HG03558 (cell line): ENCODE results near the gene APOD.
A peak's percentile ranks its signal among the peaks of the same experiment; 100 is the strongest.
"Not testable (repeated sequence)": the region's sequence is repeated elsewhere in the genome, so short reads cannot be mapped to it uniquely, and the experiment has no call there.

Experiments used
- ATAC-seq: cut with Tn5 transposase; IDR thresholded peaks from one replicate; pipeline ENCODE4 v1.9.1; 2021; ENCODE audit warnings: moderate number of reproducible peaks; ENCODE audit not compliant: unreplicated experiment; ENCODE audit errors: extremely low read depth

The APOD gene

DNA sequence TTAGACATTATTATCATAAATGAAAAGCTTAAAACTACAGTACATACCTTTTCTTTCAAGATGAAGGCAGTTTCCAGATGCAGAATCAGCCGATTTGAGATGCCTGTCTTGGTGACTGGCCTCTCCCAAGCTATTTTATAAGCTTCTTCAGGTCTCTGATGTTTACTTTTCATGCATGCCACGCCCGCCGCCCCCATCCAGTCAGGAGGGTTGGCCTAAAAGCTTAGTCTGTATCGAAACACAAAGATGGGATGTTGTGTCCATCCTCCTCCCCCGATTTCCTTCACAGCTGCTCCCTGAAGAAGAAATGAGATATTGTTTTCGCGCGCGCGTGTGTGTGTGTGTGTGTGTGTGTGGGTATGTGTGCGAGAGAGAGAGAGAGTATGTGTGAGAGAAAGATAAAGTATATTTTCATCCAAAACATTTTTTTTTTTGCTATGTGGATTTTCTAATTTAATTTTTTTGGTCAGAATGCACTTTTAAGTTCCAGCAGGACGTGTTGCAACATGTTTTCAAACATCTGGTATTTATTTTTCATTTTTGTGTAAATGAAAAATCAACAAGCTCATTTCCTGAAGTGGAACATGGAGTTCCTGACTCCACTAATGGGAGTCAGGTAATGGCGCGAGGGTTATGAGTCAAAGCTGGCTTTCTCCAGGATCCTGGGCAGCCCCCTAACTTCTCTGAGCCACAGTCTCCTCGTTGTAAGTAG is at the start of gene APOD:
APOD (minus strand) TSS at position 110 of the 712 bp plus-strand sequence. CDS start 4,479 bp downstream, outside the sequence.
- ATAC-seq, result no peak

- ATAC-seq, result not testable (repeated sequence)
These were observed 49.6 kb upstream of the APOD start for GRCh38 chr3:195633351-195633750.

DNA sequence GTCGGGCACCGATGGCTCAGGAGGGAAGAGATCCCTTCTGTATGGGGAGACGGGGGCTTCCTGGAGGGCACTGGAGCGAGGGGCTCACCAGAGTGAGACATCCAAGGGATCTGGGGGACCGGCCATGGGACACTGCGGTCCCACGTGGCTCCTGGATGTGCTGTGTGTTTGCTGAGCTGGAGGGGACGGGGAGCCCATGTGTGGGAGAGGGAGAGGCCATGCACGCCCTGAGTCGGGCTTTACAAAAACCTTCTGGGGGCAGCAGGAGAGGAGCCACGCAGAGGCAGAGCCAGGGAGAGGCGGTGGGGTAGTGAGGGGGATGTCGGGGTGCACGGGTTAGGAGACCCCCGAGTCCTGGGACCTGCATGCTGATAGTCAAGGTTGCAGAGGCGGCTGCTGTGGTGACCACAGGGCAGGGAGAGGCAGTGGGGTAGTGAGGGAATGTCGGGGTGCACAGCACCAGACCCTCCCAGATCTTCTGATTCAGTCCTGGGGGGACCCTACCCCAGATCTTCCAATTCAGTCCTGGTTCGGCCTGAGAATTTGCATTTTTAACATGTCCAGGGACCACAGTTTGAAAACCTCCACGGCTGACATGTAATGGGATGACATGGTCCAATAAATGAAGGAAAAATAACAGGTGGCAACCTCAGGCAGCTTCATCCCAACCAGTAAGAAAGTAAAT is 48.9 kb upstream of the APOD start:
- not testable (repeated sequence) for ATAC-seq

- not testable (repeated sequence) for ATAC-seq
These were observed 48.3 kb upstream of the APOD start for GRCh38 chr3:195632046-195632445.

DNA sequence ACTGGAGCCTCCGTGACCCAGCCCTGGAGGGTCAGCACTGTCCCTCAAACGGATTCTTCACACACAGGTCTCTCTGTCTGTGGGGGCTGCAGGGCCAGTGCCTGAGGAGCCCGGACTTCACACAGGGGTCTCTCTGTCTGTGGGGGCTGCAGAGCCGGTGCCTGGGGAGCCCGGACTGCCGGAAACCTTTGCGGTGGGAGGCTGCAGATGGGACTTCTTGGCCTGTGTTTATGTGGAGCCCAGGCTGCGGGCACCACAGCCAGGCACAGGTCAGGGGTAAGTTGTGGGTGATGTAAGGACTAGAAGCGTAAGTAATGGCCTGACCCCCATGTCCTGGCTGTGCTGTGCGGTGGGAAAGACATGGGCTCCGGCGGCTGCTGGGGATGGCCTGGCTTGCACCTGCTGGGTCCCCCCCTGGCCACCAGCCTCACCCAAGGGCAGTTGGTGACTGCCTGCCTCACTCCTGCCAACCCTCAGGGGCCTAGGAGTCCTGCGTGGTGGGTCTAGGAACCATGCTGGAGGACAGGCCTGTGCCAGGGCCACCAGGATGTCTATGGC is 47.3 kb upstream of the APOD start:
- ATAC-seq, result not testable (repeated sequence)

DNA sequence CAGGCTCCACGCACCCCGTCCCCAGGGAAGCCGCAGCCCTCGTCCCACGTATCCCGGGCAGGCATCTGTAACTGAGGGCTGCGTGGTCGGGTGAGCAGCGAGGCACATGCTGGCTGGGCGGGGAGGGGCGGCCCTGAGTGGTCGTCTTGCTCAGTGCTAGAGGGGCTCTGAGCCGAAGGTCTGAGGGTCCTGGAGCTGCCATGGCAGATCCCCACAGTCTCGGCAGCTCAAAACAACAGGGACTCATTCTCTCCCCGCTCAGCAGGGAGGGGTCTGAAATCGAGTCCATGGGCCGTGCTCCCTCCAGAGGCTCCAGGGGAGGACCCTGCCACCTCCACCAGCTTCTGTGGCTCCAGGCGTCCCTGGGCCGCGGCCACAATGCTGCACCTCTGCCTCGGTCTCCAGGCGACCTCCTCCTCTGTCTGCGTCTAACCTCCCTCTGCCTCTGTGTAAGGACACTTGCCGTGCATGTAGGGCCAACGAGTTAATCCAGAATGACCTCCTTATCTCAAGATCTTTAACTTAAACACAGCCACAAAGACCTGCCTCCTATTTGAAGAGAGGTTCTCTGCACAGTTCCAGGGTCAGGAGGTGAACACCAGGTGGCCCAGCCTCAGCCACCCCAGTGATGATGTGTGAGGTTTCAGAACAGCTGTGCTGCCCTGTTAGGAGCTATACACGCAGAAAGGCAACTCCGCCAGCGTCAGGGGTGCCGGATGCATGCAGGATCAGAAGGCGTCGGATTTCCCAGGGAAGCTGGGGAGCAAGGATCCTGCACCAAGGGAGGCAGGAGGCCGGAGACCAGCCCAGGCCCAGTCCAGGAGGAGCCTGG is 46.6 kb upstream of the APOD start:
- not testable (repeated sequence) for ATAC-seq

DNA sequence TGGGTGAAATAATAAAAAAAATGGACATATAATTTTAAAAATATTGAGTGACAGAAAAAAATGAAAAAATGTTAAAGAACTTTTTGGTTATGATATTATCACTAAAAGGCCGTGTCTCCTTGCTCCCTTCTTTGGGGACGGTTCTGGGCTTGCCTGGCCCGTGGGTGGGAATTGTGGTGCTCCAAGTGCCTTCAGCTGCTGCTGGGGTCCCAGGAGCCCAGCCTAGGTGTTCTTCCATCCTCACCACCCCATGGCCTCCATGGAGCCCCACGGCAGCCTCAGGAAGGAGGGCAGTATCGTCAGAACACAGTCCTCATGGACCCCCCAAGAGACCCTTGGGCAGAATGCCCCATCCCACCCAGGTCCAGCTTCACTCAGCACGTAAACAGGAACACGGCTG is 45.9 kb upstream of the APOD start:
- ATAC-seq, result not testable (repeated sequence)

DNA sequence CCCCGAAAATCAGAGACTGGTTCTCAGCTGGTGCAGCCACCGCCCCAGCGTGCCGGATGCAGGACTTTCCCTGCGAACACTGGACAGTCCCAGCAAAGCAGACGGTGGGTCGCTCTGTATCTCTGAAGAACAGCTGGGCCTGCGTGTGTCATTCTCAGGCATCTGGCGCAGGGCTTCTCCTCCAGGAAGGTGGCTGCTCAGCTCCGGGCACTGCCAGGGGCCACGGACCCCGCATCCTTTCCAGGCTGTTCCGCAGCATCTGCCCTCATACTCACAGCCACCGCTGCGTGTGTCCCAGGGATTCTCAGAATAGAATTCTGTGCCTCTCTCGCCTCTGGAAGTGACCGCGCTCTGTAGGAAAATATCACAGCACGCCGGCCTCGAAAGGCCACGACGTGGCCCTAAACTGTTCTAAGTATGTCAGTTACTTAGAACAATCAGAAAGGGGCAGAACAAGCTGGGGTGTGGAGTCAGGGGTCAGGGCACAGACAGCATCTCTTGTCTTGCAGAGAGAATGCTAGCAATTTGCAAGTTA is 44.7 kb upstream of the APOD start:
- ATAC-seq, result not testable (repeated sequence)

DNA sequence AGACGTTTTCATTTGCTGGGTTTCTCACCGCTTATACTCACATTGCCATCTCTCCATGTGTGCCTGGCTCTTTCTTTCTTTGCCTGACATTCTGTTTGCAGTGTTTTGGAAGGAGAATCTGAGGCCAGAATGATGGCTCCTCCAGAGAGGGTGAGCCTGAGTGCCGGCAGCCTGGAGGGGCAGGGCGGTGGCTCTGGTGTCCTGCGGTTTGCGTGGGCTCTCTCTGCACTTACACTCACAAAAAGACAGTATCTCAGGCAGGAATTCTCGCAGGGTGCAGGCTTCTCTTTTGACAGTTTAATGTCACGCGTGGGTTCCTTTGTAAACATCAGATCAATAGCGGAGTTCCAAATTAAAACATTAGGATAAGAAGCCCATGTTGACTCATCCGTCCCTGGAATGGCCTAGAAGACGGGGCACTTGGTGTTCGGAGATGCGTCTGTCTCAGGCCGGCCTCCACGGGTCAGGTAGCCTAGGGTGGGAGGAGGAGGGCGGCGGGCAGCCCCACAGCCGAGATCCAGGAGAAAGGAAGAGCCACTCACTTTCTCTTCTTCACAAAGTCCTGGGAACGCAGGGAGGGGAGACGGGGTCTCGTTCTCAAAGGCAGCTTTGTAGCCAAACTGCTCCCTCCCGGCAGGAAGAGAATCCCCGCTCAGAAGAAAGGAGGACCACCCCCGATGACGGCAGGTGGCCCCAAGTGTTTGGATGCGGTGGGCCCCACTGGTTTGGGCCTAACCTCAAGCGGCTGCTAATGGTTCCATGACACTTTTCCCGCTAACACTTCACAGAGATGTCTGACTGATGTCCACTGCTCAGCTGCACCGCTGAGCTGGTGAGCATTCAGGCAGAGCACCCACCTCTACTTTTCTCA is 44.0 kb upstream of the APOD start:
- not testable (repeated sequence) for ATAC-seq

DNA sequence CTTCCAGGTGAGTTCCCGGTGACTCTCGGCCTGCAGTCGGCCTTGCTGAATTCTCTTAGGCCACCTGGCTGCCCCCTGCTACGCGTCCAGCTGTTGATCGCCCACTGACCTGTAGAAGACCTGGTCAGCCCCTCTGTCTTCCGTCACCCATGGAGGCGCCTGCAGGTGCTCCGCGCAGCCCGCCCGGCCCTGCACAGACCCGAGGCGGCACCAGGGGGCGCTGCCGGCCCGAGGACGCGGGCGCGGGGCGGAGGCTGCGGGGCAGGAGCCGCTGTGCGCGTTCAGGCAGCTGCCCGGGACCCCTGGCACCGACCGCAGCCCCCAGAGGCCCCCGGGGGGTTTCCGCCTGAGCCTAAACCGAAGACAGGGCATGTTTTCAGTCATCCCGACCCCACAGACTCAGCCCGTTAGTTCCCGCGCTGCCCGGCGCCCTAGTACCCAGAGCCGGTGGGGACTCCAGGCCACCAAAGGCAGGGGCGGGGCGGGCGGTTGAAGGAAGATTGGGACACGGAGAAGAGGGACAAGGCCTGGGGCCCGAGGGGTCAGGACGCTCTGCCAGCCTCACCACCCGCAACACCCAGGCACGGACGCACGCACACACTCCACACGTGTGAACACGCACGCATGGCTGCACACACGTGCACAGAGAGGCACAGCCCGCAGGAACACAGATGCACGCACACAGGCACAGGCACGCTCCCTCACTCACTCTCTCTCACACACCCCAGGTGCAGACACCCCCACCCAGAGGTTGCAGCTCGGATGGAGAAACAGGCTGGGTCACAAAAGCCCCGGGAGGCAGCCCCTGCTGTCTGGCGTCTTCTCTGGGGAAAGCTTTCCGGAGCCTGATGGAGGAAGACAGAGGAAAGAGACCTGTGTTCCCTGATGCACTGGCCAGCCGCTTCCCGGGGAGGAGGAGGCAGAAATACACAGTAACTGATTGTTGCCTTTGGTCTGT is 41.1 kb upstream of the APOD start:
- peak; percentile 43 for ATAC-seq

DNA sequence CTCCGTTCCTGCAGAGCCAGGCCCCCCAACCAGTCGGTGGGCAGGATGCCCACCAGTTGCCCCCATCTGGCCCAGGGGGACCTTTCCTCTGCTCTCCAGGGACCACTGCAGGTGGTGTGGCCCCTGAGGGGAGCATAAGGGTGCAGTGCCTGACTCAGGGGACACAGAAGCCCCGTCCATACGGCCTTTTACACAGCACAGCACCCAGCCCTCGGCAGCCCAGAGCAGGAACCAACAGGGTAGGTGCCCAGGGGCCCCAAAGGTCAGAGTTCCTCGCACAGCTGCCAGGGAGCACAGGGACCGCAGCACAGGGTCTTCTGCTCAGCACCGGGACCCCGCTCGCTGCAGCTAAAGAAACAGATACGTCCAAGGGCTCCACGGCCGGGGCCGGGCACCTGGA is 40.4 kb upstream of the APOD start:
- ATAC-seq, result not testable (repeated sequence)

GRCh38 chr3:195623217-195623965 is 39.7 kb upstream of the APOD start:
- not testable (repeated sequence) for ATAC-seq

GRCh38 chr3:195622523-195623170 is 38.9 kb upstream of the APOD start:
- ATAC-seq, result not testable (repeated sequence)

- ATAC-seq, result not testable (repeated sequence)
These were observed 38.3 kb upstream of the APOD start for GRCh38 chr3:195622012-195622411.

DNA sequence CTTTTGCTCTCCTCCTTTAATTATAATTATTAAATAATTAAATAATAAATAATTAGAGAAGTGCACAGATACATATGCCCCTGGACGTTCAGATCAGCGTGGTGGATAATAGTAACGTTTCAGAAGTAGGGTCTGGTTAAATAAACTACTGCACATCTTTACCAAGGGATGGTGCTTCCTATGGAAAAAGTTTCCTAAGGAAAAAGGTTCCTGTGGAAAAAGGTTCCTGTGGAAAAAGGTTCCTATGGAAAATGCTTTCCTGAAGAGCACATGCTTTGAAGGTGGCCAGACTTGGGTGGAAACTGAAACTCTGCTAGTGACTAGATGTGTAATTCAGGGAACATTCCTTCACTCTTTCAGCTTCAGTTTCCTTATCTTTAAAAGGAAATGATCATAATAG is 37.4 kb upstream of the APOD start:
- ATAC-seq, result not testable (repeated sequence)

GRCh38 chr3:195620476-195620875 is 36.7 kb upstream of the APOD start:
- ATAC-seq, result not testable (repeated sequence)
